Retinal pigment epithelial cell (primary cell): Measurements from ENCODE around the gene EMP3.

Experiments
- DNase-seq: peaks from one replicate; pipeline ENCODE4 v3.0.0-alpha.2; 2010; ENCODE audit warnings: low read depth
- H3K4me3 ChIP-seq: 2 replicates; pipeline ENCODE4 v1.5.1; 2011; ENCODE audit warnings: mild to moderate bottlenecking, low read length, control low read depth, moderate library complexity
- TF ChIP-seq, protein P1 (sequence below): conservative IDR thresholded peaks from 2 replicates; pipeline ENCODE4 v1.5.1; 2011; ENCODE audit warnings: low read depth, low read length, control low read depth, inconsistent platforms

Gene EMP3

DNA sequence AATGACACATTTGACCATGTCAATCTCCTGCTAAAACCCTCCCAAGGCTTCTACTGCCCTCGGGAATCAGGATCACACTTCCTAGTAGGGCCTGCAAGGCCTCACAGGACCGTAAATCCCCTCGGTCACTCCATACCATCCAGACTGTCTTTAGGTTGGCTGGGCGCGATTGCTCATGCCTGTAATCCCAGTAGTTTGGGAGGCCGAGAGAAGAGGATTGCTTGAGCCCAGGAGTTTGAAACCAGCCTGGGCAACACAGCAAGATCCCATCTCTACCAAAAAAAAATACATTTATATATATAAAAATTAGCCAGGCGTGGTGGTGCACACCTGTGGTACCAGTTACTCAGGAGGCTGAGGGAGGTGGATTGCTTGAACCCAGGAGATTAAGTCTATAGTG is 23.4 kb downstream of the EMP3 start:
- DNase-seq = no peak
- TF ChIP-seq, protein P1, sequence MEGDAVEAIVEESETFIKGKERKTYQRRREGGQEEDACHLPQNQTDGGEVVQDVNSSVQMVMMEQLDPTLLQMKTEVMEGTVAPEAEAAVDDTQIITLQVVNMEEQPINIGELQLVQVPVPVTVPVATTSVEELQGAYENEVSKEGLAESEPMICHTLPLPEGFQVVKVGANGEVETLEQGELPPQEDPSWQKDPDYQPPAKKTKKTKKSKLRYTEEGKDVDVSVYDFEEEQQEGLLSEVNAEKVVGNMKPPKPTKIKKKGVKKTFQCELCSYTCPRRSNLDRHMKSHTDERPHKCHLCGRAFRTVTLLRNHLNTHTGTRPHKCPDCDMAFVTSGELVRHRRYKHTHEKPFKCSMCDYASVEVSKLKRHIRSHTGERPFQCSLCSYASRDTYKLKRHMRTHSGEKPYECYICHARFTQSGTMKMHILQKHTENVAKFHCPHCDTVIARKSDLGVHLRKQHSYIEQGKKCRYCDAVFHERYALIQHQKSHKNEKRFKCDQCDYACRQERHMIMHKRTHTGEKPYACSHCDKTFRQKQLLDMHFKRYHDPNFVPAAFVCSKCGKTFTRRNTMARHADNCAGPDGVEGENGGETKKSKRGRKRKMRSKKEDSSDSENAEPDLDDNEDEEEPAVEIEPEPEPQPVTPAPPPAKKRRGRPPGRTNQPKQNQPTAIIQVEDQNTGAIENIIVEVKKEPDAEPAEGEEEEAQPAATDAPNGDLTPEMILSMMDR = no peak
- H3K4me3 ChIP-seq = no peak overlapping the region

DNA sequence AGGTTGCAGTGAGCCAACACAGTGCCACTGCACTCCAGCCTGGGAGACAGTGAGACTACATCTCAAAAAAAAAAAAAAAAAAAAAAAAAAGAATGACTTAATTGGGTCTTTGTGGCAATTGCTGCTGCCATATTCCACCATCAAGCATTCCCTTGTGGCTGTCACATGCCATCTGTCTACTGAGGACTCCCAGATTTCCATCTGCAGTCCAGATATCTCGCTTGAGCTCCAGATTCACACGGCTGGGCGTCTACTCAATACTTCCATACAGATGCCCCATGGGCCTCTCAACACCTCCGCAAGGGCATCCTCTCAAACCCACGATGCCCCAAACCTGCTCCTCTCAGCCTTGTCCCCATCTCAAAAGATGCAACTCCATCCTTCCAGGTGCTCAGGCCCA is 25.5 kb downstream of the EMP3 start:
- H3K4me3 ChIP-seq = no peak overlapping the region
- TF ChIP-seq, protein P1 = no peak
- DNase-seq = no peak

- H3K4me3 ChIP-seq = no peak overlapping the region
- DNase-seq = no peak
- TF ChIP-seq, protein P1 = peak; percentile 87
Measured at GRCh38 chr19:48351341-48351752, 26.0 kb downstream of the EMP3 start.

GRCh38 chr19:48353677-48354076 is 28.3 kb downstream of the EMP3 start:
- DNase-seq = no peak

DNA sequence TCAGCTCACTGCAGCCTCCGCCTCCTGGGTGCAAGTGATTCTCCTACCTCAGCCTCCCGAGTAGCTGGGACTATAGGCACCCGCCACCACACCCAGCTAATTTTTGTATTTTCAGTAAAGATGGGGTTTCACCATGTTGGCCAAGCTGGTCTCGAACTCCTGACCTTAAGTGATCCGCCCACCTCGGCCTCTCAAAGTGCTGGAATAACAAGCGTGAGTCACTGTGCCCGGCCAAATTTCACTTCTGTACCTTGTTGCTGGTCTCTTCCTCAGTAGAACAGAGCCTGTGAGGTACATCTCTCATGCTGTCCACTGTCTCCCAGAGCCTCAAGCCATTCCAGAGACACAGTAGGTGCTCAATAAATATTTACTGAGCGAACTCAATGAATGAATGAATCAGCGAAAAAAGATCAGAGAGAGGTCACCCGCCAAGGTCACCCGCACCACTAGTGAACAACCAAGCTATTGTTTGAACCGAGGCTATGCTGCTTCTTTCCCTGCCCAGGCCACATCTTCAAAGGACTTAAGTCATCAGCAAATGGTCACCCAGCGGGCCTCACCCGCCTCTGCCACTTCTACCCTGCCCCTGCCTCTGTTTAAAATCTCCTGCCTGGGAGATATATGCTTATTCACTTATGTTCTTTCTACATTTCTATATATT is 29.1 kb downstream of the EMP3 start:
- TF ChIP-seq, protein P1 = no peak
- no peak for DNase-seq

More at GRCh38 chr19:48353677-48354076, 28.3 kb downstream of the EMP3 start:
- TF ChIP-seq, protein P1 = no peak
- H3K4me3 ChIP-seq = no peak overlapping the region

GRCh38 chr19:48355365-48355954 is 30.1 kb downstream of the EMP3 start:
- H3K4me3 ChIP-seq = no peak overlapping the region
- TF ChIP-seq, protein P1 = no peak
- DNase-seq = no peak

More for the DNA sequence above, 29.1 kb downstream of the EMP3 start:
- no peak overlapping the region for H3K4me3 ChIP-seq

GRCh38 chr19:48359123-48359522 is 33.8 kb downstream of the EMP3 start:
- no peak for DNase-seq
- H3K4me3 ChIP-seq = no peak overlapping the region
- TF ChIP-seq, protein P1 = no peak
